Measurements from ENCODE around the gene PPP6R3. TPM values are rescaled to one million over a fixed set of nuclear protein-coding genes. Genes with fewer than 3 reads are reported as not detected.

The PPP6R3 gene
- total RNA-seq, 1 experiment from 2014 or later: 133 TPM

- peaks cover 4% of the 10 kb centered on the region for H3K36me3 ChIP-seq (replicated peaks; ENCODE audit: control insufficient read depth, insufficient read depth, low read length)
- no peak overlapping the region for H3K4me3 ChIP-seq (ENCODE audit: insufficient read depth, low read depth, low read length)
- no peaks in the 10 kb centered on the region for H3K27me3 ChIP-seq (ENCODE audit: control insufficient read depth, insufficient read depth, low read length)
- no peak for DNase-seq
Measured at GRCh38 chr11:68549789-68550484, 89.4 kb downstream of the PPP6R3 start.

GRCh38 chr11:68550485-68550817, 89.9 kb downstream of the PPP6R3 start:
- H3K4me3 ChIP-seq (ENCODE audit: insufficient read depth, low read depth, low read length): no peak overlapping the region
- no peak for DNase-seq
- no peaks in the 10 kb centered on the region for H3K27me3 ChIP-seq (ENCODE audit: control insufficient read depth, insufficient read depth, low read length)
- H3K36me3 ChIP-seq (replicated peaks; ENCODE audit: control insufficient read depth, insufficient read depth, low read length): peaks cover 4% of the 10 kb centered on the region

- peaks cover 4% of the 10 kb centered on the region for H3K36me3 ChIP-seq (replicated peaks; ENCODE audit: control insufficient read depth, insufficient read depth, low read length)
- no peak overlapping the region for H3K4me3 ChIP-seq (ENCODE audit: insufficient read depth, low read depth, low read length)
- DNase-seq: no peak
- H3K27me3 ChIP-seq (ENCODE audit: control insufficient read depth, insufficient read depth, low read length): no peaks in the 10 kb centered on the region
Measured at GRCh38 chr11:68551223-68551622, 90.7 kb downstream of the PPP6R3 start.

- Histone ChIP-seq H3K27me3 (ENCODE audit: control insufficient read depth, insufficient read depth, low read length) (no peaks in the 10 kb centered on the region), H3K4me3 (ENCODE audit: insufficient read depth, low read depth, low read length) (no peak overlapping the region), H3K36me3 (replicated peaks; ENCODE audit: control insufficient read depth, insufficient read depth, low read length) (peaks cover 4% of the 10 kb centered on the region)
- DNase-seq: no peak
Measured at GRCh38 chr11:68551777-68552176, 91.2 kb downstream of the PPP6R3 start.

- DNase-seq: no peak
- Histone ChIP-seq H3K36me3 (replicated peaks; ENCODE audit: control insufficient read depth, insufficient read depth, low read length) (peaks cover 4% of the 10 kb centered on the region), H3K27me3 (ENCODE audit: control insufficient read depth, insufficient read depth, low read length) (no peaks in the 10 kb centered on the region), H3K4me3 (ENCODE audit: insufficient read depth, low read depth, low read length) (no peak overlapping the region)
Measured at GRCh38 chr11:68552542-68552941, 92.0 kb downstream of the PPP6R3 start.

- Histone ChIP-seq H3K27me3 (ENCODE audit: control insufficient read depth, insufficient read depth, low read length) (no peaks in the 10 kb centered on the region), H3K36me3 (replicated peaks; ENCODE audit: control insufficient read depth, insufficient read depth, low read length) (peaks cover 7% of the 10 kb centered on the region), H3K4me3 (ENCODE audit: insufficient read depth, low read depth, low read length) (no peak overlapping the region)
- no peak for DNase-seq
Measured at GRCh38 chr11:68560216-68560615, 99.7 kb downstream of the PPP6R3 start.

- H3K36me3 ChIP-seq (replicated peaks; ENCODE audit: control insufficient read depth, insufficient read depth, low read length): peaks cover 15% of the 10 kb centered on the region
- no peak for DNase-seq
- H3K4me3 ChIP-seq (ENCODE audit: insufficient read depth, low read depth, low read length): no peak overlapping the region
- no peaks in the 10 kb centered on the region for H3K27me3 ChIP-seq (ENCODE audit: control insufficient read depth, insufficient read depth, low read length)
Measured at GRCh38 chr11:68563454-68563853, 102.9 kb downstream of the PPP6R3 start.

- no peak for DNase-seq
- H3K4me3 ChIP-seq (ENCODE audit: insufficient read depth, low read depth, low read length): no peak overlapping the region
- no peaks in the 10 kb centered on the region for H3K27me3 ChIP-seq (ENCODE audit: control insufficient read depth, insufficient read depth, low read length)
- H3K36me3 ChIP-seq (replicated peaks; ENCODE audit: control insufficient read depth, insufficient read depth, low read length): peaks cover 13% of the 10 kb centered on the region
Measured at GRCh38 chr11:68564261-68564660, 103.7 kb downstream of the PPP6R3 start.

GRCh38 chr11:68565768-68566167, 105.2 kb downstream of the PPP6R3 start:
- Histone ChIP-seq H3K36me3 (replicated peaks; ENCODE audit: control insufficient read depth, insufficient read depth, low read length) (peaks cover 13% of the 10 kb centered on the region), H3K27me3 (ENCODE audit: control insufficient read depth, insufficient read depth, low read length) (no peaks in the 10 kb centered on the region), H3K4me3 (ENCODE audit: insufficient read depth, low read depth, low read length) (no peak overlapping the region)
- no peak for DNase-seq

- Histone ChIP-seq H3K4me3 (ENCODE audit: insufficient read depth, low read depth, low read length) (no peak overlapping the region), H3K36me3 (replicated peaks; ENCODE audit: control insufficient read depth, insufficient read depth, low read length) (peaks cover 16% of the 10 kb centered on the region), H3K27me3 (ENCODE audit: control insufficient read depth, insufficient read depth, low read length) (no peaks in the 10 kb centered on the region)
- DNase-seq: no peak
Measured at GRCh38 chr11:68567553-68567952, 107.0 kb downstream of the PPP6R3 start.

- no peak overlapping the region for H3K4me3 ChIP-seq (ENCODE audit: insufficient read depth, low read depth, low read length)
- DNase-seq: no peak
- peaks cover 14% of the 10 kb centered on the region for H3K36me3 ChIP-seq (replicated peaks; ENCODE audit: control insufficient read depth, insufficient read depth, low read length)
- no peaks in the 10 kb centered on the region for H3K27me3 ChIP-seq (ENCODE audit: control insufficient read depth, insufficient read depth, low read length)
Measured at GRCh38 chr11:68569357-68569756, 108.8 kb downstream of the PPP6R3 start.

GRCh38 chr11:68570691-68571090, 110.1 kb downstream of the PPP6R3 start:
- DNase-seq: no peak
- H3K27me3 ChIP-seq (ENCODE audit: control insufficient read depth, insufficient read depth, low read length): no peaks in the 10 kb centered on the region
- H3K36me3 ChIP-seq (replicated peaks; ENCODE audit: control insufficient read depth, insufficient read depth, low read length): peaks cover 15% of the 10 kb centered on the region
- no peak overlapping the region for H3K4me3 ChIP-seq (ENCODE audit: insufficient read depth, low read depth, low read length)

GRCh38 chr11:68574308-68574707, 113.8 kb downstream of the PPP6R3 start:
- DNase-seq: no peak
- Histone ChIP-seq H3K4me3 (ENCODE audit: insufficient read depth, low read depth, low read length) (no peak overlapping the region), H3K27me3 (ENCODE audit: control insufficient read depth, insufficient read depth, low read length) (no peaks in the 10 kb centered on the region), H3K36me3 (replicated peaks; ENCODE audit: control insufficient read depth, insufficient read depth, low read length) (peaks cover 12% of the 10 kb centered on the region)

GRCh38 chr11:68575025-68575665, 114.6 kb downstream of the PPP6R3 start:
- Histone ChIP-seq H3K4me3 (ENCODE audit: insufficient read depth, low read depth, low read length) (no peak overlapping the region), H3K27me3 (ENCODE audit: control insufficient read depth, insufficient read depth, low read length) (no peaks in the 10 kb centered on the region), H3K36me3 (replicated peaks; ENCODE audit: control insufficient read depth, insufficient read depth, low read length) (peaks cover 17% of the 10 kb centered on the region)
- DNase-seq: no peak

GRCh38 chr11:68579455-68579854, 118.9 kb downstream of the PPP6R3 start:
- H3K36me3 ChIP-seq (replicated peaks; ENCODE audit: control insufficient read depth, insufficient read depth, low read length): peaks cover 13% of the 10 kb centered on the region
- H3K27me3 ChIP-seq (ENCODE audit: control insufficient read depth, insufficient read depth, low read length): no peaks in the 10 kb centered on the region
- no peak for DNase-seq
- no peak overlapping the region for H3K4me3 ChIP-seq (ENCODE audit: insufficient read depth, low read depth, low read length)
